Measurements from ENCODE around the gene SPAG5.

DNA sequence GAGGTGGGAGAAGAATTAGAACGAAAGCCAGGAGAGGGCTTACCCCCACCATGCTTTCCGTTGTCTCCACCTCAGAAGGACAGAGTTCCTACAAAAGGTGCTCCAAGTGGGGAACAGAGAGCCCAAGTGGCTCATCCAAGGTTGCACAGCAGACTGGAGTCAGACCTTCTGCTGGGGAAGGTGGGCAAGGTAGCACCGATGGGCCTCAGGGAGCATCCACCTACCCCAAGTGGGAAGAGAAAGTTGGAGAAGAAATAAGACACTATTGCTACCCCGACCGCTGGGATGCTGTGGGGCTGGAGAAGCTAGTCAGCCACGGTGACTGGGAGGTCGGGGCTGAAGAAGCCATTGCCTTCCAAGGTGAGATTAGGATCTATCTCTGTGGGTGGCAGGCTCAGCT is 67.9 kb downstream of the SPAG5 start:
- no peak for TF ChIP-seq EZH2 (IDR thresholded peaks at IDR 0.05; ENCODE audit: borderline replicate concordance, low read depth, low read length, poor library complexity, severe bottlenecking)
- TF ChIP-seq, protein P1, sequence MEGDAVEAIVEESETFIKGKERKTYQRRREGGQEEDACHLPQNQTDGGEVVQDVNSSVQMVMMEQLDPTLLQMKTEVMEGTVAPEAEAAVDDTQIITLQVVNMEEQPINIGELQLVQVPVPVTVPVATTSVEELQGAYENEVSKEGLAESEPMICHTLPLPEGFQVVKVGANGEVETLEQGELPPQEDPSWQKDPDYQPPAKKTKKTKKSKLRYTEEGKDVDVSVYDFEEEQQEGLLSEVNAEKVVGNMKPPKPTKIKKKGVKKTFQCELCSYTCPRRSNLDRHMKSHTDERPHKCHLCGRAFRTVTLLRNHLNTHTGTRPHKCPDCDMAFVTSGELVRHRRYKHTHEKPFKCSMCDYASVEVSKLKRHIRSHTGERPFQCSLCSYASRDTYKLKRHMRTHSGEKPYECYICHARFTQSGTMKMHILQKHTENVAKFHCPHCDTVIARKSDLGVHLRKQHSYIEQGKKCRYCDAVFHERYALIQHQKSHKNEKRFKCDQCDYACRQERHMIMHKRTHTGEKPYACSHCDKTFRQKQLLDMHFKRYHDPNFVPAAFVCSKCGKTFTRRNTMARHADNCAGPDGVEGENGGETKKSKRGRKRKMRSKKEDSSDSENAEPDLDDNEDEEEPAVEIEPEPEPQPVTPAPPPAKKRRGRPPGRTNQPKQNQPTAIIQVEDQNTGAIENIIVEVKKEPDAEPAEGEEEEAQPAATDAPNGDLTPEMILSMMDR (conservative IDR thresholded peaks at IDR 0.05; ENCODE audit: low read depth, low read length) = no peak

Data from A673 (cell line).